ENCODE results near the gene SOX6. TPM values are rescaled to one million over a fixed set of nuclear protein-coding genes. Genes with fewer than 3 reads are reported as not detected.

The SOX6 gene
- total RNA-seq, 1 donor from 2014 or later = 53.7 TPM

DNA sequence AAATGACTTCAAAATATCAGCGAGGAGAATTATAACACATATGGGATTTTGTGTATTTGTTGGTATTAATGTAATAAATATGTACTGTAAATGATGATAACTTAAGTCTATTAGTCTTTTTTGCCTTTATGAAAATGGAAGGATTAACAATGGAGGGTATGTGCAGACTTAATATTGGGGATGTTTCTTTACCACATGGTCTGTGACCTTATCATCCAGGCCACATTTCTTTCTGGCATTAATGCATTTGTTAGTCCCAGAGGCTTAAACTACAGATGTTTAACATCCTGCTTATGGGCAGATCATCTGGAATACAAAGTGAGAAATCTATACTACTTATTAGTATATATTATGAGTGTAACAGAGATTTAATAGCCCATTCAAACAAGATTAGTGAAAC, 64.6 kb downstream of the SOX6 start:
- no peak for ATAC-seq
- no peak for DNase-seq (ENCODE audit: low spot score)
- intact Hi-C loops (cut with DNase I) = no loop called here

- ATAC-seq (no peak), DNase-seq (ENCODE audit: low spot score) (no peak)
- intact Hi-C loops (cut with DNase I) = no loop called here
Observed at GRCh38 chr11:16289541-16289940, 66.8 kb downstream of the SOX6 start.

DNA sequence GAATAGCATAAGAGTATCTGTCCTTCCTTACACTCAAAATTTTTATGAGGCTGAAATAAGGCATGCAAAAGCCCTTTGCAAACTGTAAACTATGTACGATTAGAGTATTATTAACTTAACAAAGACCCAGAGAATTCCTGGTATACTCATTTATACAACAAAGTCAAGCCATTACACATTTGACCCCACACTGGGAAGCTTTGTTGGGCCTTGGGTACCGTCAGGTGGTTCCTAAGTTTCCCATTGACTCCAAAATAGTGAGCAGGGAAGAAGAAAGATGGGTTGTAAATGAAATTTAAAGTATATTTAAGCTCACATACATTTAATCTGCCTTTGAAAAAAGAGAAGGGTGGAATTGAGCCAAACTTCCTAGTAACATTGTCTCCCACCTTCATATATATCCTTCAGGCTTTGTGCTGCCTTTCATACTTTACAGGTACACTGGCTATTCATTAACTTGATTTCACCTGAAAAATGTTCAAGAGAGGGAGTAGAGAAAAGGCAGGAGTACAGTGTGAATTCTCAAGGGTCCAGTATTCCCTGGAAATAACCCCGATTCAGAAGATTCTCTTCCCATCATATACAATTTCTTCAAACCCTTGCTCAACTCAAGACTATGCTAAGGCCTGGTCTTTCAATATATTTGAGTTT, 68.6 kb downstream of the SOX6 start:
- DNase-seq (ENCODE audit: low spot score) = no peak

GRCh38 chr11:16286095-16286494, 70.3 kb downstream of the SOX6 start:
- DNase-seq (ENCODE audit: low spot score) = no peak
- intact Hi-C loops (cut with DNase I) = no loop called here
- ATAC-seq = no peak

More for the DNA sequence above, 68.6 kb downstream of the SOX6 start:
- ATAC-seq = no peak
- intact Hi-C loops (cut with DNase I) = no loop called here

- DNase-seq (ENCODE audit: low spot score) = peak; percentile 55
- no peak for ATAC-seq
- intact Hi-C loops (cut with DNase I) = no loop called here
Observed at GRCh38 chr11:16280256-16280682, 76.1 kb downstream of the SOX6 start.

DNA sequence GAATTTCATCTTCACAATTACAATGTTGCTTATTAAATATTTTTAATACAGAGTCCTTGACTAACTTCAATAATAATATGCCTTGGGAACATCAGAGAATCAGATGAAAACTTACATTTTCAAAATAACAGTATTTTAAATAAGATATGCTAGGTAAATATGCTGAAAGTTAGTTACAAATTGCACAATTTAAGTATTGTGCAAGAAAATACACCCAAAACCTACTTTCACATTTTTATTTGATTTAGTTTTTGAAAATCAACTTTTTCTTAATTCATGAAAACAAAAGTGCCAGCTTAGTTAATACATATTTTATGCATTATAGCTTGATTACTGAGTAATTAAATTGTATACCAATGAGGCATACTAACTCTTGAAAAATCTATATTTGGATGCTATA, 76.8 kb downstream of the SOX6 start:
- no peak for DNase-seq (ENCODE audit: low spot score)
- intact Hi-C loops (cut with DNase I) = no loop called here
- ATAC-seq = no peak

GRCh38 chr11:16278979-16279378, 77.4 kb downstream of the SOX6 start:
- intact Hi-C loops (cut with DNase I) = no loop called here
- DNase-seq (ENCODE audit: low spot score) = no peak
- no peak for ATAC-seq

- intact Hi-C loops (cut with DNase I) = no loop called here
- DNase-seq (ENCODE audit: low spot score) = no peak
- no peak for ATAC-seq
Observed at GRCh38 chr11:16278273-16278672, 78.1 kb downstream of the SOX6 start.

GRCh38 chr11:16276251-16276650, 80.1 kb downstream of the SOX6 start:
- DNase-seq (ENCODE audit: low spot score) (no peak), ATAC-seq (no peak)
- intact Hi-C loops (cut with DNase I) = no loop called here

GRCh38 chr11:16271258-16271657, 85.1 kb downstream of the SOX6 start:
- no peak for ATAC-seq
- intact Hi-C loops (cut with DNase I) = no loop called here
- DNase-seq (ENCODE audit: low spot score) = no peak

GRCh38 chr11:16266021-16266420, 90.3 kb downstream of the SOX6 start:
- ATAC-seq (no peak), DNase-seq (ENCODE audit: low spot score) (no peak)
- intact Hi-C loops (cut with DNase I) = no loop called here

GRCh38 chr11:16265022-16265421, 91.3 kb downstream of the SOX6 start:
- intact Hi-C loops (cut with DNase I) = no loop called here
- DNase-seq (ENCODE audit: low spot score) = no peak
- peak; percentile 26 for ATAC-seq

DNA sequence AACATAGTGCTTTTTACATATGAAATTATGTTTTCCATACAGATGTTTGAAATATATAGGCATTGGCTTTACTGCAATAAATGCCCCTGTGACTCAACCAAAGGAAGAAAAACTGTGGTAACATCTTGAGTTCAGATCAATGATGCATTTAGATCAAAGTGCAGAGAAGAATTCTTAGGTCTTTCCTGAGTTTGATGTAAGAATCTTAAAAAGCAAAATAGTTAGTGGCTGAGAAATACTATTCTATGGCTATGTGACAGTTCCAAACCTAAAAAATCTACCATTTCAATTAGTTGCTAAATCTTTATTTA, 93.7 kb downstream of the SOX6 start:
- ATAC-seq = no peak
- no peak for DNase-seq (ENCODE audit: low spot score)
- intact Hi-C loops (cut with DNase I) = no loop called here

DNA sequence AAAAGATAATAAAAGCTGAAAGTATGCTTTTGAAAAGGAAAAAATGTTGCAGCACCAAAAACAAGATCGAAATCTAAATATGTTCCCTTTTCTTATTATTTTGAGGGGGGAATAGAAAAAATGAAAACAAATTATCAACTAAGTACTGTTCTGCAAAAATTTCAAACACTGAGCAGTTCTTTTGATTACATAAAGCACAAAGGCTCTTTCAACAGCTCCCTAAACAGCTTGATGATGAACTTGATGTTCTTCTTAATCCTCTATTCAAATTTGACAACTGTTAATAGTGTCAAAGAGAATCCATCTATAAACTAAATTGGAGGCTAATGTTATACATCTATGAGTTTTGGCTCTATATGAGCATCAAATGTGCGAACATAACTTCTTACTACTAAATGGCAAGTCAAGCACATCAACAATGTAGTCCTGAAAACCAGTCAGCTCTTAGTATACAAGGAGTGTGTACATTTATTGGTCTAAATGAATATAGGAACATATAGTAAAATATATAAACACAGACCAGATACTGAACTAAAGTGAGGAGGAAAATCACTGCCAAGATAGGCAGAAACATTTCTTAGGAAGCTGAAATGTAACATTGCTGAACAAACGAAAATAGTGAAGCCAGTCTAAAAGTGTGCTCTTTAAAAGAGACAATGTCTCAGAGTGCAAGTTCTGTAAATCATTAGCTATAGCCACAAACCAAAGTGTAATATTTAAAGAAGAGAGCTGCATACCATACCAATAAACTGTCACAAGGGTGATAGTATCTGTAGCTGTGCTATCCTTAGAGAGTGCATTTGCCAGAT, 94.3 kb downstream of the SOX6 start:
- ATAC-seq (no peak), DNase-seq (ENCODE audit: low spot score) (no peak)
- intact Hi-C loops (cut with DNase I) = no loop called here

DNA sequence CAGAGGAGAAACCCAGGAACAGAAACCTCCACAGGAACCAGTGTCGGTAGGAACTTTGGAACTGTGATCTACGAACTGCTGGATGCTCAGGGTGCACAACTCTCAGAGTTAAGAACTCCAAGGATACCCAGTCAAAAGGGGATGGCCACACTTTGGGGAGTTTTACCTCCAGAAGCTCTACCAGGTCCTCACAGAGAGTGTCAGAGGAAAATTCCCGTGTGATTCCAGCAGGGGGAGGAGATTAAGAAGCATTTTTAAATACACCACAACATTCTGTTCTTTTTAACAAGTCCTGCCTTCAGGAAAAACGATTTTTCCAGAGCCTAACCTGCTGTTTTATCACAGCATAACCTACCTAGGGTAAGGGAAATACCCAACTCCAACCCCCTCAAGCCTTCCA, 104.0 kb downstream of the SOX6 start:
- DNase-seq (ENCODE audit: low spot score) = no peak
- intact Hi-C loops (cut with DNase I) = no loop called here
- no peak for ATAC-seq

DNA sequence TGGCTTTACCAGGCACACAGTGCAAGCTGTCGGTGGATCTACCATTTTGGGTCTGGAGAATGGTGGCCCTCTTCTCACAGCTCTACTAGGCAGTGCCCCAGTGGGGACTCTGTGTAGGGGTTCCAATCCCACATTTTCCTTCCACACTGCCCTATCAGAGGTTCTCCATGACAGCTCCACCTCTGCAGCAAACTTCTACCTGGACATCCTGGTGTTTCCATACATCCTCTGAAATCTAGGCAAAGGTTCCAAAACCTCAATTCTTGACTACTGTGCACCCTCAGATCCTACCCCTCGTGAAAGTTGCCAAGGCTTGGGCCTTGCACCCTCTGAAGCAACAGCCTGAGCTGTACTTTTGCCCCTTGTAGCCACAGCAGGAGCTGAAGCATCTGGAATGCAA, 108.1 kb downstream of the SOX6 start:
- ATAC-seq (no peak), DNase-seq (ENCODE audit: low spot score) (no peak)
- intact Hi-C loops (cut with DNase I) = no loop called here

DNA sequence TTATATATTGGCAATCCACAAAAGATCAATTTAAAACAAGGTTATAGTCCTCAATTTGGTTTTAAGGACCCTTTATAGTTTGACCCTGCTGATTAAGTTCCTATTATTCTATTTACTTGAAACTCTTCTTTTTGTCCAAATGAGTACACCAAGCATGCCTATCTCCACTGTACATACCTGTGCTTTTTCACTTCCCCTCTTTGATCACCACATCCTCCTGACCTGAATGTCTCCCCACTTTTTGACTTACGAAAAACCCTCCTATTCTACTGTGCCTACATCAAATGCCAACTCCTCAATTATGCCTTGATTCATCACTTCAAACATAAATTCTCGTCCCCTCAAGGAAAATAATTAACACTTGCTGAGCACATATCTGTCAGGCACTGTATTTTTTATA, 113.5 kb downstream of the SOX6 start:
- DNase-seq (ENCODE audit: low spot score) (no peak), ATAC-seq (no peak)
- intact Hi-C loops (cut with DNase I) = no loop called here

DNA sequence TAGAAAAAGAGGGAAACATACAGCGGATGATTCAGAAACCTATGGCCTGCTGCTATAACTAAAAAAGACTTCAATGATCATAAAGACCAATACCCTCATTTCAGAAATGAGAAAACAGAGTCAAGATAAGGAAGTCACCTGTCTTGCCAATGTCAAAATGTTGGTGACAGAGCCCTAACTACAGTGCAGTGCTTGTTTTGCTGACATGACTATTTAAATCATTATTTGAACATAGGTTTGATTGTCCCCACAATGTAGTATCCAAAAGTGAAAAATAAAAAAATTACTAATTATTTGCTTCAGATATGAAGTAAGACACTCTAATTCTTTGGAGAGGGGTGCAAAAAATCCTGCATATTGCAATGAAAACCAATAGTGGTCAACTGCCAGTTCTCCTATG, 115.7 kb downstream of the SOX6 start:
- ATAC-seq = no peak
- intact Hi-C loops (cut with DNase I) = no loop called here
- no peak for DNase-seq (ENCODE audit: low spot score)

- peak; percentile 46 for ATAC-seq
- no peak for DNase-seq (ENCODE audit: low spot score)
- intact Hi-C loops (cut with DNase I) = no loop called here
Observed at GRCh38 chr11:16239141-16240105, 116.9 kb downstream of the SOX6 start.

DNA sequence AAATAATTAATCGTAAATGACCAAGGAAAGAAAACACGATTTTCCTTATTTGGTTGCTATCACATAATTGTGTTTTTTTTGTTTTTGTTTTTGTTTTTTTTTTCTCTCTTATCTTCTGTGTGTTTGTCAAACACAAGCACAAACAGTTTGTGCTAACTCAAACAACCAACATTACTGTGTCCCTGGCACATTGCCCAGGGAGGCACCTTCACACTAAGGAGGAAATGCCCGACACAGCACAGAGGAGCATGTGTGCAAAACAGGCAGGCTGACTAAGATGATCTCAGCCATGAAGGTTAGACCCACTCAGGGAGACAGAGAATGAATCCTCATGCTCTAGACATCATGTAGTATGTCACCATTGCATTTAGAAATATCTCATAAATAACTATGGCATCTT, 130.1 kb downstream of the SOX6 start:
- intact Hi-C loops (cut with DNase I) = no loop called here
- no peak for DNase-seq (ENCODE audit: low spot score)
- peak; percentile 30 for ATAC-seq

All from sciatic nerve (tissue), 2 donors.